Hepatocyte (in vitro differentiated cells): ENCODE results near the gene ASNSD1. TPM values are rescaled to one million over a fixed set of nuclear protein-coding genes. Genes with fewer than 3 reads are reported as not detected.
A peak's percentile ranks its signal among the peaks of the same experiment; 100 is the strongest.
"Not testable (repeated sequence)": the region's sequence is repeated elsewhere in the genome, so short reads cannot be mapped to it uniquely, and the experiment has no call there.

Source experiments
- DNase-seq: peaks from one replicate; pipeline ENCODE4 v3.0.0-alpha.2; 2016; ENCODE audit warnings: low spot score
- H2AFZ ChIP-seq: fragments of 200-600 bp; sonication (generic); 2 replicates; pipeline ENCODE4 v1.6.0; 2016; ENCODE audit warnings: antibody characterized with exemption, mild to moderate bottlenecking
- H3K27ac ChIP-seq: fragments of 200-600 bp; sonication (generic); 2 replicates; pipeline ENCODE4 v1.5.1; 2016; ENCODE audit warnings: mild to moderate bottlenecking
- H3K27me3 ChIP-seq: fragments of 200-600 bp; sonication (generic); 2 replicates; pipeline ENCODE4 v1.6.1; 2016
- H3K36me3 ChIP-seq: fragments of 200-600 bp; sonication (generic); replicated peaks from 2 replicates; pipeline ENCODE4 v1.5.1; 2016; ENCODE audit warnings: low read depth; ENCODE audit not compliant: insufficient read depth
- H3K4me1 ChIP-seq: fragments of 200-600 bp; sonication (generic); 2 replicates; pipeline ENCODE4 v1.5.1; 2016; ENCODE audit warnings: mild to moderate bottlenecking, moderate library complexity; ENCODE audit not compliant: insufficient read depth
- H3K4me2 ChIP-seq: fragments of 200-600 bp; sonication (generic); 2 replicates; pipeline ENCODE4 v1.6.0; 2016
- H3K4me3 ChIP-seq: fragments of 200-600 bp; sonication (generic); 2 replicates; pipeline ENCODE4 v1.5.1; 2016; ENCODE audit warnings: mild to moderate bottlenecking
- H3K79me2 ChIP-seq: fragments of 200-600 bp; sonication (generic); 2 replicates; pipeline ENCODE4 v1.6.0; 2017; ENCODE audit warnings: mild to moderate bottlenecking
- H3K9me2 ChIP-seq: fragments of 200-600 bp; sonication (generic); replicated peaks from 2 replicates; pipeline ENCODE4 v1.6.0; 2017; ENCODE audit warnings: mild to moderate bottlenecking; ENCODE audit not compliant: insufficient read depth
- H3K9me3 ChIP-seq: fragments of 200-600 bp; sonication (generic); 2 replicates; pipeline ENCODE4 v1.5.1; 2016; ENCODE audit warnings: low read depth, mild to moderate bottlenecking
- H4K20me1 ChIP-seq: fragments of 200-600 bp; sonication (generic); 2 replicates; pipeline ENCODE4 v1.6.0; 2016; ENCODE audit warnings: mild to moderate bottlenecking; ENCODE audit not compliant: insufficient read depth, poor library complexity, severe bottlenecking
- CTCF ChIP-seq: fragments of 200-600 bp; sonication (generic); IDR thresholded peaks from 2 replicates; pipeline ENCODE4 v1.5.1; 2016; ENCODE audit warnings: antibody characterized with exemption, mild to moderate bottlenecking; ENCODE audit not compliant: poor library complexity
- EZH2 ChIP-seq: fragments of 200-600 bp; sonication (generic); IDR thresholded peaks from 2 replicates; pipeline ENCODE4 v1.6.1; 2016; ENCODE audit warnings: antibody characterized with exemption, mild to moderate bottlenecking, borderline replicate concordance
- EZH2phosphoT487 ChIP-seq: fragments of 200-600 bp; sonication (generic); IDR thresholded peaks from one replicate; pipeline ENCODE4 v1.6.1; 2018; ENCODE audit warnings: antibody characterized with exemption, mild to moderate bottlenecking, low read depth, moderate library complexity; ENCODE audit not compliant: unreplicated experiment, severe bottlenecking
- WGBS: methylation state at CpG from one replicate; pipeline ENCODE4 v1.1.6; 2016; ENCODE audit warnings: low lambda C conversion rate; ENCODE audit errors: missing lambda C conversion rate; 5-methylcytosine and 5-hydroxymethylcytosine counted together
- polyA plus RNA-seq: library from polyadenylated mRNA; unstranded; fragments of >200 nt; fragmentation: Nextera tagmentation; extraction: Ambion mirVana; gene quantifications from 2 replicates; pipeline ENCODE4 v1.2.1, GENCODE V29; 2016
- total RNA-seq: library from RNA; depleted of rRNA; stranded (reverse); fragments of >200 nt; gene quantifications from 2 replicates; pipeline ENCODE4 v1.2.3, GENCODE V29; 2014

ASNSD1 gene
- total and polyA plus RNA-seq, 2 experiments from 2014 or later: 41.0 to 66.9 TPM

DNA sequence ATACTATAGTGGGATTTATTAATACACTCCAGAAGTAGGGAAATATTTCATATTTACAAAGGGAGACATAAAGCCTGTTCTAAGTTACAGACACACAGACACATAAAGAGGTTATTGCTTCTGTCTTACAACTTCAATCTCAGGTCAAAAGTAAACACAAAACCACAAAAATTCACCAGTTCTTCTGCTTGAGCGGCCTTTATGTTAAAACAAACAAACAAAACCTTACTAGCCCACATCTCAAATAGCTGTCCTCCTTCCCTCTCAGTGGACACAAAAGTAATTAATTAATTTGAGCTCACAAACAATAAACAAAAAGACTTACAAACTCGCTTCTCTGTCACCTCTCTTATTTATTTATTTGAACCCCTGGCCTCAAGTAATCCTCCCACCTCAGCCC, 1.5 kb upstream of the ASNSD1 start:
- no peak overlapping the region for H2AFZ ChIP-seq
- H3K4me1 ChIP-seq: peaks cover 15% of the 10 kb centered on the region
- H3K9me2 ChIP-seq: no peaks in the 10 kb centered on the region
- H3K27ac ChIP-seq: no peak overlapping the region
- no peaks in the 10 kb centered on the region for H3K9me3 ChIP-seq
- peaks cover 34% of the 10 kb centered on the region for H3K79me2 ChIP-seq
- no peak for TF ChIP-seq CTCF
- TF ChIP-seq EZH2: no peak
- no peak for TF ChIP-seq EZH2phosphoT487
- H4K20me1 ChIP-seq: no peaks in the 10 kb centered on the region
- no peaks in the 10 kb centered on the region for H3K36me3 ChIP-seq
- no peak overlapping the region for H3K4me2 ChIP-seq
- DNase-seq: no peak
- 50% methylated on average over 2 of the region's 2 CpGs for WGBS
- no peaks in the 10 kb centered on the region for H3K27me3 ChIP-seq
- no peak overlapping the region for H3K4me3 ChIP-seq

DNA sequence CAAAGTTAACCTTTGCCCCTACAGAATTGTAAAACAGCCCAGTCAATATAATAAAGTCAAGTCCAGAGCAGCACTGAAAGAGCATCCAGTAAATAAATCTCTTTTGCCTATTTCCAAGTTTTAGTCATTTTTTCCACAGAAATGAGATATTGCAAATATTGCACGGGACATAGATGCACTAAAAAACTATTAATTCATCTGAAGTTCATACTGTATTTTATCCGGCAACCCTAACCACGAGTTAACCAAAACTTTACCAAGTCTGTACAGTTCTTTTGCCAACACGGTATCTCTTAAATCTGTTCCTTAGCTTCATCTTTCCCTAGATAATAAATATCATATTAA, 484 bp upstream of the ASNSD1 start:
- H2AFZ ChIP-seq: no peak overlapping the region

DNA sequence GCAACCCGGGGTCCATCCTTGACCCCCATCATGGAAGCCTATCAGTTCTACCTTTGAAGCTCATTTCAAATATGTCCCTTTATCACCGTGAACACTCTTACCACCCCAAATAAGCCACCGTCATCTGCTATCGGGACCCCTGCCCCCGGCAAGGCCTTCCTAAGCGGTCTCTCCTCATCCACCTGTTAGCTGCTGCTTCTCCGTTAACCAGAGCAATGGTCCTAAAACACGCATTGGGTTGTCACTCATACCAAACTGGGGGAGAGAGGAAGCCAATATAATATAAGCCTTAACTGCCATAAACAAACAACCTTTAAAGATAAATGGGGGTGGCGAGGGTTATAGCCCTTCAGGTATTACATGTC, 680 bp downstream of the ASNSD1 start:
- Histone ChIP-seq H3K9me3 (no peaks in the 10 kb centered on the region), H3K36me3 (no peaks in the 10 kb centered on the region), H3K79me2 (peaks cover 44% of the 10 kb centered on the region), H3K9me2 (no peaks in the 10 kb centered on the region), H3K27ac (peak overlapping the region; percentile 74), H3K4me2 (peak overlapping the region; percentile 95), H3K4me3 (peak overlapping the region; percentile 45), H4K20me1 (no peaks in the 10 kb centered on the region), H3K27me3 (no peaks in the 10 kb centered on the region), H2AFZ (peak overlapping the region; percentile 77), H3K4me1 (peaks cover 15% of the 10 kb centered on the region)
- TF ChIP-seq EZH2phosphoT487 (no peak), CTCF (no peak), EZH2 (no peak)
- WGBS: 9% methylated on average over 9 of the region's 9 CpGs
- DNase-seq: no peak

More for the DNA sequence above, 484 bp upstream of the ASNSD1 start:
- WGBS: 23% methylated on average over 4 of the region's 4 CpGs
- no peak overlapping the region for H3K4me2 ChIP-seq
- no peak overlapping the region for H3K27ac ChIP-seq
- H4K20me1 ChIP-seq: no peaks in the 10 kb centered on the region
- H3K79me2 ChIP-seq: peaks cover 39% of the 10 kb centered on the region
- TF ChIP-seq EZH2: no peak
- TF ChIP-seq EZH2phosphoT487: no peak
- TF ChIP-seq CTCF: no peak
- H3K4me1 ChIP-seq: peaks cover 15% of the 10 kb centered on the region
- H3K9me2 ChIP-seq: no peaks in the 10 kb centered on the region
- H3K36me3 ChIP-seq: no peaks in the 10 kb centered on the region
- H3K4me3 ChIP-seq: no peak overlapping the region
- DNase-seq: no peak
- H3K9me3 ChIP-seq: no peaks in the 10 kb centered on the region
- H3K27me3 ChIP-seq: no peaks in the 10 kb centered on the region

DNA sequence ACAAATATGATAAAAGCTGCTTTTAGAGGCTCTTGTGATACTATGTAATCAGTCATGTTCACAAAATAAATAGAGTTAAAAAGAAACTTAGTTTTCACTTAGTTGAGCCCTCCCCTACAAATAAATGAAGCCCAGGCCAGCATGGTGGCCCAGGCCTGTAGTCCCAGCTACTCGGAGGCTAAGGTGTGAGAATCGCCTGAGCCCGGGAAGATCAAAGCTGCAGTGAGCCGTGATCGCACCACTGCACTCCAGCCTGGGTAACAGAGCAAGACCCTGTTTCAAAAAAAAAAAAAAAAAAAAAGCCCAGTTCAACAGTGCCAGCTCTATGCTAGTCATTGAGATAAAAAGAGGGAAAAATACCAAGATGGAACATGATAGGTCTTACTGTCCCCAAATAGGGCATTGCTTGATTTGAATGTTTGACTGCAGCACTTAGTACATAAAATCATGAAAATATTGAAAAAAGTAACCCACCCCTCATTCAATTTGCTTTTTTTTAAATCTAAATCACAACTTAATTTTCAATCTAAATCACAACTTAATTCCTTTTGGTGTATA, 1.5 kb downstream of the ASNSD1 start:
- 83% methylated on average over 5 of the region's 5 CpGs for WGBS
- H3K27ac ChIP-seq: no peak overlapping the region
- H3K4me3 ChIP-seq: no peak overlapping the region
- H4K20me1 ChIP-seq: no peaks in the 10 kb centered on the region
- H3K27me3 ChIP-seq: no peaks in the 10 kb centered on the region
- H3K4me2 ChIP-seq: peak overlapping the region; percentile 95
- no peak overlapping the region for H2AFZ ChIP-seq
- no peaks in the 10 kb centered on the region for H3K36me3 ChIP-seq
- peaks cover 49% of the 10 kb centered on the region for H3K79me2 ChIP-seq
- TF ChIP-seq CTCF (no peak), EZH2phosphoT487 (no peak), EZH2 (no peak)
- no peak for DNase-seq
- H3K4me1 ChIP-seq: peaks cover 15% of the 10 kb centered on the region
- H3K9me3 ChIP-seq: no peaks in the 10 kb centered on the region
- H3K9me2 ChIP-seq: no peaks in the 10 kb centered on the region

DNA sequence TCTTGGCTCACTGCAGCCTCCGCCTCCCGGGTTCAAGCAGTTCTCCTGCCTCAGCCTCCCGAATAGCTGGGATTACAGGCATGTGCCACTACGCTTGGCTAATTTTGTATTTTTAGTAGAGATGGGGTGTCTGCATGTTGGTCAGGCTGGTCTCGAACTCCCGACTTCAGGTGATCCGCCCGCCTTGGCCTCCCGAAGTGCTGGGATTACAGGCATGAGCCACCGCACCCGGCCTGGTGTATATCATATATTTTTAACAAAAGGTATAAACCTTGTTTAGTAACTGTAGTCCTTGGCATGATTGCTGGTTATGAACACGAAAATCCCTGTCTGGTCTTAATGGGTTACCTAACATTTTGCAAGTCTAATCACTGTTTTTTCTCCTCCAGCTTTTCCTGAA, 2.1 kb downstream of the ASNSD1 start:
- peaks cover 15% of the 10 kb centered on the region for H3K4me1 ChIP-seq
- H3K4me2 ChIP-seq: peak overlapping the region; percentile 44
- not testable (repeated sequence) for H2AFZ ChIP-seq, H3K9me2 ChIP-seq, DNase-seq, H3K27ac ChIP-seq, H3K4me3 ChIP-seq, H3K9me3 ChIP-seq, H3K27me3 ChIP-seq, H4K20me1 ChIP-seq, H3K36me3 ChIP-seq
- peaks cover 49% of the 10 kb centered on the region for H3K79me2 ChIP-seq
- WGBS: 96% methylated on average over 12 of the region's 12 CpGs
